Aorta (tissue), 5 donors: ENCODE data around the gene HYDIN. TPM values are rescaled to one million over a fixed set of nuclear protein-coding genes. Genes with fewer than 3 reads are reported as not detected.
"Not testable (repeated sequence)": the region's sequence is repeated elsewhere in the genome, so short reads cannot be mapped to it uniquely, and the experiment has no call there.

Experiments
- ATAC-seq: fragments of 200-7000 bp; cut with Tn5 transposase; one replicate; pipeline ENCODE4 v1.9.1; 2022; ENCODE audit warnings: moderate library complexity; ENCODE audit not compliant: low FRiP score
- DNase-seq, 2 donors: peaks; one replicate each; pipeline ENCODE4 v3.0.0-alpha.2; 2020
- H3K27ac ChIP-seq, 2 donors: one replicate each; pipeline ENCODE4 v1.5.1; 2013; ENCODE audit warnings: low read length in 2 of 2, mild to moderate bottlenecking in 2 of 2, moderate library complexity in 2 of 2, control low read depth in 1 of 2, inconsistent platforms in 1 of 2, low read depth in 1 of 2
- H3K27me3 ChIP-seq, 2 donors: one replicate each; pipeline ENCODE4 v1.6.1; 2013; ENCODE audit warnings: control low read depth in 1 of 2, low read length in 1 of 2, mild to moderate bottlenecking in 1 of 2, moderate library complexity in 1 of 2; ENCODE audit not compliant: insufficient read depth in 2 of 2, control insufficient read depth in 1 of 2
- H3K36me3 ChIP-seq, 2 donors: one replicate each; pipeline ENCODE4 v1.6.1; 2013; ENCODE audit warnings: control low read depth in 1 of 2, low read length in 1 of 2, mild to moderate bottlenecking in 1 of 2; ENCODE audit not compliant: insufficient read depth in 2 of 2, control insufficient read depth in 1 of 2
- H3K4me1 ChIP-seq, 2 donors: one replicate each; pipeline ENCODE4 v1.6.1; 2013; ENCODE audit warnings: low read length in 2 of 2, control low read depth in 1 of 2, mild to moderate bottlenecking in 1 of 2, moderate library complexity in 1 of 2; ENCODE audit not compliant: insufficient read depth in 2 of 2, control insufficient read depth in 1 of 2
- H3K4me3 ChIP-seq, 2 donors: one replicate each; pipeline ENCODE4 v1.5.1; 2013; ENCODE audit warnings: low read length in 2 of 2, control low read depth in 1 of 2, mild to moderate bottlenecking in 1 of 2
- H3K9me3 ChIP-seq: one replicate; pipeline ENCODE4 v1.6.1; 2013; ENCODE audit warnings: mild to moderate bottlenecking, low read length; ENCODE audit not compliant: control insufficient read depth
- WGBS, 2 donors: extraction: QIAGEN DNeasy Blood & Tissue Kit; methylation state at CpG; one replicate each; pipeline ENCODE4 v1.1.7; 2013; 5-methylcytosine and 5-hydroxymethylcytosine counted together
- intact Hi-C, 2 donors: fragments of 100-400 bp; cut with DNase I; formaldehyde crosslinking; loops; one replicate each; pipeline versions ENCODE4 v1.14.2 to v1.15.0; 2022
- polyA plus RNA-seq, 2 donors: library from polyadenylated mRNA; stranded (reverse); fragments of 200-250 nt; gene quantifications; one replicate each; pipeline ENCODE4 v1.2.3, GENCODE V29; 2013
- total RNA-seq, 2 donors: library from RNA; stranded (reverse); fragmentation: NEBNext Ultra II Directional; extraction: Animal tissue kit (Norgen Biotek cat#: 25700); gene quantifications; one replicate each; pipeline ENCODE4 v1.2.1, GENCODE V29; 2021
- donor health status: healthy with polysubstance abuse.
- donor health status: Bipolar disorder and iron deficiency.
- donor health status: DM: no; HTN: no; CAD: no.
- donor health status: DM: no; HTN: no; CAD: no.
- donor health status: DM: yes; HTN: yes; CAD: no.

Gene HYDIN
- total and polyA plus RNA-seq, 4 donors = 0.38 to 4.8 (median 4.2) TPM; not detected in 1

- H3K4me1 ChIP-seq, H3K9me3 ChIP-seq, intact Hi-C loops, DNase-seq, ATAC-seq, H3K4me3 ChIP-seq, H3K27me3 ChIP-seq, H3K36me3 ChIP-seq, H3K27ac ChIP-seq: not testable (repeated sequence)
- WGBS, 2 donors = 85 to 90% methylated on average over 3 to 4 of the region's 6 CpGs
These were observed 146.9 kb downstream of the HYDIN start for GRCh38 chr16:71083573-71083972.

DNA sequence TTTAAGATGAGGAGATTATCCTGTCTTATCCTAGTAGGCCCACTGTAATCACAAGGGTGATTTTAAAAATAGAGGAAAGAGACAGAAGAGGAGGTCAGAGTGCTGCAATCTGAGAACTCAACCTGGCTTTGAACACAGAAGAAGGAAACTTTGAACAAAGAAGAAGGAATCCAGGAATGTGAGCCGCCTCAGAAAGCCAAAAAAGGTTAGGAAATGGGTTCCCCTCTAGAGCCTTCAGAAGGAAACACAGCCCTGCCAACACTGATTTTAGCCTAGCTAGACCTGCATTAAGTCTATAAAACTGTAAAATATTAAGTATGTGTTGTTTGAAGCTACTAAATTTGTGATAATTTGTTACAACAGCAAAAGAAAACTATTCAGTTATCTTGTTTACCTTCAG, 149.7 kb downstream of the HYDIN start:
- WGBS, 2 donors = 39 to 41% methylated on average over 1 of the region's 1 CpG
- DNase-seq = not testable (repeated sequence)

DNA sequence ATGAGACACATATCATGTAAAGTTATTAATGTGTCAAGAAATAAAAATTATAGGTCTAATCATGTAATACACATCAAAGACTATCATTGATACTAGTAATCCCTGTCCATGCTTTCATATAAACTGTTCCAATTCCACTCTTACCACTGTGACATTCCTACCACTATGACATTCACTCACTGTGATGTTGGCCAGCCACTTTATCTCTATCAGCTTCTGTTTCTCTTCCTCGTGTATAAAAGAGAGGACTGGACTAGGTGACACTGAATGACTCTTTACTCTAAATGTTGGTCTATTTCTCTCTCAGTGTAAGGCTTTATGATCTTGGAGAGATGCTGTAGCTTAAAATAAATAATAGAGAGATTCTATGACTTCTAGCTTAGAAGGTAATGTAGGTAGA, 150.3 kb downstream of the HYDIN start:
- H3K36me3 ChIP-seq, H3K4me3 ChIP-seq, ATAC-seq, H3K9me3 ChIP-seq, H3K27me3 ChIP-seq, H3K4me1 ChIP-seq, H3K27ac ChIP-seq, intact Hi-C loops, DNase-seq: not testable (repeated sequence)
- 40 to 57% methylated on average over 1 of the region's 1 CpG for WGBS, 2 donors

More for the DNA sequence above, 149.7 kb downstream of the HYDIN start:
- H3K27ac ChIP-seq, H3K4me3 ChIP-seq, H3K4me1 ChIP-seq, ATAC-seq, intact Hi-C loops, H3K36me3 ChIP-seq, H3K27me3 ChIP-seq, H3K9me3 ChIP-seq: not testable (repeated sequence)

DNA sequence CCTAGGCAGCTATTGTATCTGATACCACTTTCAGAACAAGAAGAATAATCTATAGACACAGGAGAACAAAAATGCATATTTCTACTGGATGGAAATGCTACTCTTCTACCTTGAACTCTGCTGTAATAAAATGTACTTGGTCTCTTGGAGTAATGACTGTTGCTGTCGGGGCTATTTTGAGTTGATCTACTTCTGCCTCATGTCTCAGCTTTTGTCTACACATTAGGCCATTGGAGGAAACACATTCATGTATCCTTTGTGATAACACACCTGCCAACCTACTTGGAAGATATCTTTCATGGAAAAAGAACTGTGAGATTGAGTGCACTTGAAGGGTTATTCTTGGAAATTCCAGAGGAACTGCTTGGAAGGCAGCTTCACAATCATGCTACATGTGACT, 159.9 kb downstream of the HYDIN start:
- H3K4me1 ChIP-seq, H3K9me3 ChIP-seq, DNase-seq, H3K4me3 ChIP-seq, H3K27ac ChIP-seq, ATAC-seq, H3K27me3 ChIP-seq, intact Hi-C loops, H3K36me3 ChIP-seq: not testable (repeated sequence)
- no CpG with 5 or more reads among the region's 1 CpG for WGBS, 2 donors

GRCh38 chr16:71069842-71070241, 160.7 kb downstream of the HYDIN start:
- intact Hi-C loops, H3K27me3 ChIP-seq, ATAC-seq, H3K4me1 ChIP-seq, DNase-seq, H3K4me3 ChIP-seq, H3K9me3 ChIP-seq, H3K36me3 ChIP-seq, H3K27ac ChIP-seq: not testable (repeated sequence)
- 72 to 73% methylated on average over 4 of the region's 4 CpGs for WGBS, 2 donors

- intact Hi-C loops, DNase-seq, H3K4me3 ChIP-seq, H3K27ac ChIP-seq, ATAC-seq, H3K27me3 ChIP-seq, H3K9me3 ChIP-seq, H3K36me3 ChIP-seq, H3K4me1 ChIP-seq: not testable (repeated sequence)
- 71 to 74% methylated on average over 3 of the region's 3 CpGs for WGBS, 2 donors
These were observed 176.5 kb downstream of the HYDIN start for GRCh38 chr16:71053897-71054609.

DNA sequence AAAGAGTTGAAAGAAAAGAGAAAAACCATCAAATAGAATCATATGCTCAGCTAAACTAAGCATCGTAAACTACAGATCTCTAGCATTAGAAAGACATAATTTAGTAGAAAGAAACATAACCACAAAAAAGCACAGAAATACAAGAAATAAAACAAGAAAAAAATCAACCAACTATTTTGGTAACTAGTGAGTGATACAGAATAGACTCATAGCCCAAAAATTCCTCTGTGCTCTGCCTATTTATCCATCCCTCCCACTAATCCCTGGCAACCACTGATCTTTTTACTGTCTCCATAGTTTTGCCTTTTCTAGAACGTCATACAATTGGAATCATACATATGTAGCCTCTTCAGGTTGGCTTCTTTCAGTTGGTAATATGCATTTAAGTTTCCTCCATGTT, 180.2 kb downstream of the HYDIN start:
- H3K4me3 ChIP-seq, H3K36me3 ChIP-seq, DNase-seq, H3K27ac ChIP-seq, intact Hi-C loops, H3K4me1 ChIP-seq, ATAC-seq, H3K27me3 ChIP-seq, H3K9me3 ChIP-seq: not testable (repeated sequence)
- WGBS, 2 donors = 67 to 87% methylated on average over 1 to 2 of the region's 2 CpGs

- H3K27me3 ChIP-seq, H3K4me3 ChIP-seq, DNase-seq, H3K9me3 ChIP-seq, H3K36me3 ChIP-seq, ATAC-seq, H3K4me1 ChIP-seq, intact Hi-C loops, H3K27ac ChIP-seq: not testable (repeated sequence)
- WGBS, 2 donors = 79 to 87% methylated on average over 8 to 11 of the region's 11 CpGs
These were observed 191.0 kb downstream of the HYDIN start for GRCh38 chr16:71039368-71040111.

GRCh38 chr16:71038421-71038820, 192.1 kb downstream of the HYDIN start:
- H3K27me3 ChIP-seq, H3K4me1 ChIP-seq, ATAC-seq, H3K9me3 ChIP-seq, DNase-seq, H3K36me3 ChIP-seq, H3K4me3 ChIP-seq, intact Hi-C loops, H3K27ac ChIP-seq: not testable (repeated sequence)
- WGBS, 2 donors = 89 to 92% methylated on average over 4 of the region's 4 CpGs
